HepG2 (cell line): ENCODE measurements around the gene HDAC3. TPM values are rescaled to one million over a fixed set of nuclear protein-coding genes. Genes with fewer than 3 reads are reported as not detected.

Experiments used
- DMAP1 ChIP-seq: IDR thresholded peaks from 2 replicates; pipeline ENCODE4 v1.6.1; 2016
- FOXO1 ChIP-seq: sonication (generic); formaldehyde crosslinking; IDR thresholded peaks from 2 replicates; pipeline ENCODE4 v1.4.0; 2020; ENCODE audit warnings: missing genetic modification reagents
- GABPB1 ChIP-seq: IDR thresholded peaks from 2 replicates; pipeline ENCODE4 v1.6.1; 2016; ENCODE audit warnings: mild to moderate bottlenecking, missing genetic modification reagents, moderate library complexity, missing compliant biosample characterization
- HDAC1 ChIP-seq: sonication (generic); formaldehyde crosslinking; IDR thresholded peaks from 2 replicates; pipeline ENCODE4 v1.5.1; 2020; ENCODE audit warnings: mild to moderate bottlenecking, missing genetic modification reagents
- IRX3 ChIP-seq: sonication (generic); formaldehyde crosslinking; IDR thresholded peaks from 2 replicates; pipeline ENCODE4 v1.8.1; 2023; ENCODE audit warnings: mild to moderate bottlenecking, low read depth, missing genetic modification reagents, borderline replicate concordance
- MLLT10 ChIP-seq: sonication (generic); formaldehyde crosslinking; IDR thresholded peaks from 2 replicates; pipeline ENCODE4 v1.4.0; 2020; ENCODE audit warnings: missing genetic modification reagents
- MTA3 ChIP-seq: sonication (generic); formaldehyde crosslinking; IDR thresholded peaks from 2 replicates; pipeline ENCODE4 v1.4.0; 2020; ENCODE audit warnings: missing genetic modification reagents
- NONO ChIP-seq, 2 experiments: fragments of 450-650 bp in 1 of 2; sonication (generic) in 1 of 2; formaldehyde crosslinking in 1 of 2; IDR thresholded peaks in 1 of 2; conservative IDR thresholded peaks in 1 of 2; 2 replicates each; pipeline versions ENCODE4 v1.6.1 to v1.8.0; 2017 to 2022; ENCODE audit warnings: mild to moderate bottlenecking in 1 of 2, missing genetic modification reagents in 1 of 2, moderate library complexity in 1 of 2
- PITX1 ChIP-seq: sonication (generic); formaldehyde crosslinking; IDR thresholded peaks from 2 replicates; pipeline ENCODE4 v1.5.1; 2020; ENCODE audit warnings: mild to moderate bottlenecking, missing genetic modification reagents
- RELA ChIP-seq: sonication (generic); formaldehyde crosslinking; IDR thresholded peaks from 2 replicates; pipeline ENCODE4 v1.4.0; 2020; ENCODE audit warnings: missing genetic modification reagents
- RXRB ChIP-seq: IDR thresholded peaks from 2 replicates; pipeline ENCODE4 v1.6.1; 2016; ENCODE audit warnings: borderline replicate concordance, missing genetic modification reagents, missing compliant biosample characterization
- SNAPC2 ChIP-seq: sonication (generic); formaldehyde crosslinking; IDR thresholded peaks from 2 replicates; pipeline ENCODE4 v1.8.1; 2022; ENCODE audit warnings: mild to moderate bottlenecking, missing genetic modification reagents
- SRF ChIP-seq: IDR thresholded peaks from 2 replicates; pipeline ENCODE4 v1.6.1; 2011; ENCODE audit warnings: mild to moderate bottlenecking, low read depth, low read length, moderate library complexity
- ZBTB21 ChIP-seq: sonication (generic); formaldehyde crosslinking; IDR thresholded peaks from 2 replicates; pipeline ENCODE4 v1.4.0; 2020; ENCODE audit warnings: missing genetic modification reagents
- ZBTB3 ChIP-seq: sonication (generic); formaldehyde crosslinking; IDR thresholded peaks from 2 replicates; pipeline ENCODE4 v1.4.0; 2020; ENCODE audit warnings: low read depth, mild to moderate bottlenecking, moderate library complexity, missing genetic modification reagents, borderline replicate concordance
- ZBTB42 ChIP-seq: sonication (generic); formaldehyde crosslinking; IDR thresholded peaks from 2 replicates; pipeline ENCODE4 v1.5.0; 2020; ENCODE audit warnings: mild to moderate bottlenecking, missing genetic modification reagents
- ZFYVE20 ChIP-seq: sonication (generic); formaldehyde crosslinking; IDR thresholded peaks from 2 replicates; pipeline ENCODE4 v1.8.0; 2023; ENCODE audit warnings: low read depth, mild to moderate bottlenecking, moderate library complexity, missing genetic modification reagents, borderline replicate concordance
- ZNF33A ChIP-seq: sonication (generic); formaldehyde crosslinking; IDR thresholded peaks from 2 replicates; pipeline ENCODE4 v1.5.1; 2020; ENCODE audit warnings: missing genetic modification reagents, mild to moderate bottlenecking, moderate library complexity, borderline replicate concordance
- ZNF446 ChIP-seq: sonication (generic); formaldehyde crosslinking; IDR thresholded peaks from 2 replicates; pipeline ENCODE4 v1.5.0; 2020; ENCODE audit warnings: mild to moderate bottlenecking, missing genetic modification reagents
- ZNF501 ChIP-seq: sonication (generic); formaldehyde crosslinking; IDR thresholded peaks from 2 replicates; pipeline ENCODE4 v1.5.1; 2020; ENCODE audit warnings: mild to moderate bottlenecking, moderate library complexity, missing genetic modification reagents
- ZNF841 ChIP-seq: sonication (generic); formaldehyde crosslinking; IDR thresholded peaks from 2 replicates; pipeline ENCODE4 v1.8.1; 2023; ENCODE audit warnings: missing genetic modification reagents, borderline replicate concordance
- ZNF879 ChIP-seq: sonication (generic); formaldehyde crosslinking; IDR thresholded peaks from 2 replicates; pipeline ENCODE4 v1.8.1; 2023; ENCODE audit warnings: missing genetic modification reagents
- ZNF891 ChIP-seq: sonication (generic); formaldehyde crosslinking; IDR thresholded peaks from 2 replicates; pipeline ENCODE4 v1.5.0; 2020; ENCODE audit warnings: mild to moderate bottlenecking, missing genetic modification reagents
- polyA plus RNA-seq, 8 experiments: library from polyadenylated mRNA; depleted of rRNA in 3 of 8; stranded (reverse) in 7 of 8; unstranded in 1 of 8; fragments of >200 nt; fragmentation: Illumina TruSeq in 4 of 8; extraction: Trizol in 4 of 8; gene quantifications; 2 replicates each; pipeline versions ENCODE4 v1.2.1 to v1.2.3, GENCODE V29; 2011 to 2016; ENCODE audit warnings: low read depth in 4 of 8, missing spikeins in 1 of 8, mixed read lengths in 1 of 8; ENCODE audit not compliant: insufficient read depth in 1 of 8
- total RNA-seq, 5 experiments: library from RNA; depleted of rRNA; stranded (reverse); fragments of >200 nt; fragmentation: Illumina TruSeq; extraction: Trizol; gene quantifications; 2 replicates each; pipeline ENCODE4 v1.2.3, GENCODE V29; 2016; ENCODE audit warnings: low read depth in 1 of 5
- TF ChIP-seq, protein P1 (sequence below): sonication (generic); formaldehyde crosslinking; IDR thresholded peaks from 2 replicates; pipeline ENCODE4 v1.4.0; 2020; ENCODE audit warnings: missing genetic modification reagents; ENCODE audit errors: not compliant biosample characterization
- TF ChIP-seq, protein P2 (sequence below): sonication (generic); formaldehyde crosslinking; IDR thresholded peaks from 2 replicates; pipeline ENCODE4 v1.4.0; 2020; ENCODE audit warnings: missing genetic modification reagents
- TF ChIP-seq, protein P3 (sequence below): sonication (generic); formaldehyde crosslinking; conservative IDR thresholded peaks from 2 replicates; pipeline ENCODE4 v1.8.0; 2022; ENCODE audit warnings: missing genetic modification reagents
- TF ChIP-seq, protein P4 (sequence below): IDR thresholded peaks from 2 replicates; pipeline ENCODE4 v1.6.1; 2016; ENCODE audit warnings: mild to moderate bottlenecking, missing biosample characterization, missing genetic modification reagents

Gene HDAC3
- total and polyA plus RNA-seq, 2 of the 13 experiments (the other 11 are each of a cell fraction or from before 2014, with no cell fraction given), result 84.0 to 94.1 TPM

DNA sequence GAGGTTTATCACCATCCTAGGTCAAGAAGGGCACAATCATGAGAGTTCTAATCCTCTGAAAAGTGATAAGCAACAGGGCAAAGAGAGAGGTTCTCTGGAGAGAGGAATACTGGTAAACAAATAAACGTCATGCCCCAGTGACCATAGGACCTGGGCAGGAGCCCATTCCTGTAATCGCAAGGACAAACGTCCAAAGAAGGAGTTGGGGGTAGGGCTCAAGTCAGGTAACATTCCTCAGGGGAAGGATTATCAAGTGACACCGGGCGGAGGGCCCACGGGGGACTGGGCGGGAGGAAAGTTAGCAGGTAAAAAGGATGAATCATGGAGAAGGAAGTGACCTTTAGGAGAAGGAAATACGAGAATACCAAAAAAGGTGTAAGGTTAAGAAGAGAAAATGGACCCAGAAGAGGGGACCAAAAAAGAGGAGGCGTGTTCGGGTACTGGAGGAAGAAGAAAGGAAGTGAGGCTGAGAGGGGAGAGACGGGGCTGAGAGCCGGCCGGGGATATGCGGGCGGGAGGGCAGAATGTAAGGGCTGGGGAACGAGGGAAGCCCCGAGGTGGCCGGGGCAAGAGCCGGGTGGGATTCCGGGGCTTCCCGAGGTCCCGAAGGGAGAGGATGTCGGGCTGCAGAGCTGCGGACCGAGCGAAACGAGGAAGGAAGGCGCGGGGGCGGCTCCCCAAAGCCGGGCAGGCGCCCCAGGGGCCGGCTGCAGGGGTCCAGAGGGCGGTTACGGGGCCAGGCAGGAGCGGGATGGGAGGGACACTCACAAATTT lies 18.4 kb downstream of the HDAC3 start (continued):
- no peak for TF ChIP-seq RELA (CRISPR knock-in tag)
- no peak for TF ChIP-seq ZBTB42 (CRISPR knock-in tag)
- no peak for TF ChIP-seq MTA3 (CRISPR knock-in tag)
- no peak for TF ChIP-seq ZNF891 (CRISPR knock-in tag)
- no peak for TF ChIP-seq ZNF879 (CRISPR knock-in tag)
- TF ChIP-seq HDAC1 (CRISPR knock-in tag), result peak; percentile 50
- TF ChIP-seq, protein P1, sequence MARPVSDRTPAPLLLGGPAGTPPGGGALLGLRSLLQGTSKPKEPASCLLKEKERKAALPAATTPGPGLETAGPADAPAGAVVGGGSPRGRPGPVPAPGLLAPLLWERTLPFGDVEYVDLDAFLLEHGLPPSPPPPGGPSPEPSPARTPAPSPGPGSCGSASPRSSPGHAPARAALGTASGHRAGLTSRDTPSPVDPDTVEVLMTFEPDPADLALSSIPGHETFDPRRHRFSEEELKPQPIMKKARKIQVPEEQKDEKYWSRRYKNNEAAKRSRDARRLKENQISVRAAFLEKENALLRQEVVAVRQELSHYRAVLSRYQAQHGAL (CRISPR knock-in tag), result no peak
- TF ChIP-seq SRF, result peak; percentile 74
- no peak for TF ChIP-seq PITX1 (CRISPR knock-in tag)
- no peak; the same call in 1 of the 2 replicates for TF ChIP-seq RXRB (CRISPR knock-in tag)
- TF ChIP-seq DMAP1, result no peak; the same call in 1 of the 2 replicates
- 0 out of 2 replicates have a peak, but pooled peaks have one; percentile 52 for TF ChIP-seq ZNF841 (CRISPR knock-in tag)
- no peak for TF ChIP-seq ZNF33A (CRISPR knock-in tag)
- TF ChIP-seq, protein P2, sequence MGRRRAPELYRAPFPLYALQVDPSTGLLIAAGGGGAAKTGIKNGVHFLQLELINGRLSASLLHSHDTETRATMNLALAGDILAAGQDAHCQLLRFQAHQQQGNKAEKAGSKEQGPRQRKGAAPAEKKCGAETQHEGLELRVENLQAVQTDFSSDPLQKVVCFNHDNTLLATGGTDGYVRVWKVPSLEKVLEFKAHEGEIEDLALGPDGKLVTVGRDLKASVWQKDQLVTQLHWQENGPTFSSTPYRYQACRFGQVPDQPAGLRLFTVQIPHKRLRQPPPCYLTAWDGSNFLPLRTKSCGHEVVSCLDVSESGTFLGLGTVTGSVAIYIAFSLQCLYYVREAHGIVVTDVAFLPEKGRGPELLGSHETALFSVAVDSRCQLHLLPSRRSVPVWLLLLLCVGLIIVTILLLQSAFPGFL, result no peak
- 0 out of 2 replicates have a peak, but pooled peaks have one; percentile 47 for TF ChIP-seq ZNF501 (CRISPR knock-in tag)
- TF ChIP-seq, protein P3, sequence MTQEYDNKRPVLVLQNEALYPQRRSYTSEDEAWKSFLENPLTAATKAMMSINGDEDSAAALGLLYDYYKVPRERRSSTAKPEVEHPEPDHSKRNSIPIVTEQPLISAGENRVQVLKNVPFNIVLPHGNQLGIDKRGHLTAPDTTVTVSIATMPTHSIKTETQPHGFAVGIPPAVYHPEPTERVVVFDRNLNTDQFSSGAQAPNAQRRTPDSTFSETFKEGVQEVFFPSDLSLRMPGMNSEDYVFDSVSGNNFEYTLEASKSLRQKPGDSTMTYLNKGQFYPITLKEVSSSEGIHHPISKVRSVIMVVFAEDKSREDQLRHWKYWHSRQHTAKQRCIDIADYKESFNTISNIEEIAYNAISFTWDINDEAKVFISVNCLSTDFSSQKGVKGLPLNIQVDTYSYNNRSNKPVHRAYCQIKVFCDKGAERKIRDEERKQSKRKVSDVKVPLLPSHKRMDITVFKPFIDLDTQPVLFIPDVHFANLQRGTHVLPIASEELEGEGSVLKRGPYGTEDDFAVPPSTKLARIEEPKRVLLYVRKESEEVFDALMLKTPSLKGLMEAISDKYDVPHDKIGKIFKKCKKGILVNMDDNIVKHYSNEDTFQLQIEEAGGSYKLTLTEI (CRISPR knock-in tag), result no peak
- TF ChIP-seq ZNF446, result no peak
- TF ChIP-seq IRX3 (CRISPR knock-in tag), result no peak
- no peak for TF ChIP-seq ZBTB3 (CRISPR knock-in tag)
- TF ChIP-seq FOXO1 (CRISPR knock-in tag), result no peak
- TF ChIP-seq MLLT10 (CRISPR knock-in tag), result no peak
- TF ChIP-seq GABPB1 (CRISPR knock-in tag), result peak; percentile 43; the same call in 1 of the 2 replicates
- TF ChIP-seq, protein P4, sequence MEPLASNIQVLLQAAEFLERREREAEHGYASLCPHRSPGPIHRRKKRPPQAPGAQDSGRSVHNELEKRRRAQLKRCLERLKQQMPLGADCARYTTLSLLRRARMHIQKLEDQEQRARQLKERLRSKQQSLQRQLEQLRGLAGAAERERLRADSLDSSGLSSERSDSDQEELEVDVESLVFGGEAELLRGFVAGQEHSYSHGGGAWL (CRISPR knock-in tag), result no peak
- TF ChIP-seq NONO (IDR thresholded peaks at IDR 0.05), result no peak
- no peak; the same call in 1 of the 2 replicates for TF ChIP-seq NONO (CRISPR knock-in tag; conservative IDR thresholded peaks at IDR 0.05)
- TF ChIP-seq ZFYVE20, result no peak
- no peak for TF ChIP-seq ZBTB21 (CRISPR knock-in tag)
- no peak for TF ChIP-seq SNAPC2
